Mammary epithelial cell (primary cell): Measurements from ENCODE around the gene AFF2.

ENCODE experiments used
- EZH2 ChIP-seq: IDR thresholded peaks from 2 replicates; pipeline ENCODE4 v1.6.1; 2012; ENCODE audit warnings: low read length, inconsistent platforms, borderline replicate concordance
- TF ChIP-seq, protein P1 (sequence below), 2 donors: IDR thresholded peaks in 1 of 2; conservative IDR thresholded peaks in 1 of 2; 2 replicates each; pipeline ENCODE4 v1.5.1; 2011 to 2012; ENCODE audit warnings: inconsistent platforms in 2 of 2, low read length in 2 of 2, mild to moderate bottlenecking in 2 of 2, control low read depth in 1 of 2, low read depth in 1 of 2; ENCODE audit not compliant: insufficient read depth in 1 of 2; ENCODE audit errors: extremely low read depth in 1 of 2

- TF ChIP-seq, protein P1, sequence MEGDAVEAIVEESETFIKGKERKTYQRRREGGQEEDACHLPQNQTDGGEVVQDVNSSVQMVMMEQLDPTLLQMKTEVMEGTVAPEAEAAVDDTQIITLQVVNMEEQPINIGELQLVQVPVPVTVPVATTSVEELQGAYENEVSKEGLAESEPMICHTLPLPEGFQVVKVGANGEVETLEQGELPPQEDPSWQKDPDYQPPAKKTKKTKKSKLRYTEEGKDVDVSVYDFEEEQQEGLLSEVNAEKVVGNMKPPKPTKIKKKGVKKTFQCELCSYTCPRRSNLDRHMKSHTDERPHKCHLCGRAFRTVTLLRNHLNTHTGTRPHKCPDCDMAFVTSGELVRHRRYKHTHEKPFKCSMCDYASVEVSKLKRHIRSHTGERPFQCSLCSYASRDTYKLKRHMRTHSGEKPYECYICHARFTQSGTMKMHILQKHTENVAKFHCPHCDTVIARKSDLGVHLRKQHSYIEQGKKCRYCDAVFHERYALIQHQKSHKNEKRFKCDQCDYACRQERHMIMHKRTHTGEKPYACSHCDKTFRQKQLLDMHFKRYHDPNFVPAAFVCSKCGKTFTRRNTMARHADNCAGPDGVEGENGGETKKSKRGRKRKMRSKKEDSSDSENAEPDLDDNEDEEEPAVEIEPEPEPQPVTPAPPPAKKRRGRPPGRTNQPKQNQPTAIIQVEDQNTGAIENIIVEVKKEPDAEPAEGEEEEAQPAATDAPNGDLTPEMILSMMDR (conservative IDR thresholded peaks at IDR 0.05 in 1 of 2, IDR thresholded peaks at IDR 0.05 in 1 of 2; ENCODE audit: extremely low read depth in 1 of 2, insufficient read depth in 1 of 2, low read depth in 1 of 2, low read length in 2 of 2): no peak
- TF ChIP-seq EZH2: no peak
Observed at GRCh38 chrX:148691456-148691855, 191.0 kb downstream of the AFF2 start.
